GM23338 (cell line): ENCODE results near the gene HSPA12A. TPM values are rescaled to one million over a fixed set of nuclear protein-coding genes. Genes with fewer than 3 reads are reported as not detected.

Experiments used
- ATAC-seq: fragments of 200-7000 bp; cut with Tn5 transposase; 3 replicates; pipeline ENCODE4 v1.9.1; 2020
- DNase-seq: peaks from one replicate; pipeline ENCODE4 v3.0.0-alpha.2; 2015; ENCODE audit warnings: low spot score
- H2AFZ ChIP-seq: fragments of 200-600 bp; sonication (generic); 2 replicates; pipeline ENCODE4 v1.8.0; 2016; ENCODE audit warnings: antibody characterized with exemption, mild to moderate bottlenecking, moderate library complexity
- H3F3A ChIP-seq: fragments of 200-600 bp; sonication (generic); replicated peaks from 2 replicates; pipeline ENCODE4 v1.8.0; 2017; ENCODE audit warnings: antibody characterized with exemption, mixed run types, low read depth
- H3K27ac ChIP-seq: fragments of 200-600 bp; sonication (generic); 2 replicates; pipeline ENCODE4 v1.6.1; 2016; ENCODE audit warnings: low read depth
- H3K27me3 ChIP-seq: fragments of 200-600 bp; sonication (generic); 2 replicates; pipeline ENCODE4 v1.8.0; 2016; ENCODE audit warnings: mild to moderate bottlenecking, mixed run types, moderate library complexity; ENCODE audit not compliant: insufficient read depth
- H3K36me3 ChIP-seq: fragments of 200-600 bp; sonication (generic); 2 replicates; pipeline ENCODE4 v1.8.0; 2016; ENCODE audit warnings: mild to moderate bottlenecking; ENCODE audit not compliant: insufficient read depth
- H3K4me1 ChIP-seq: fragments of 200-600 bp; sonication (generic); 2 replicates; pipeline ENCODE4 v1.8.0; 2016; ENCODE audit warnings: mild to moderate bottlenecking, moderate library complexity; ENCODE audit not compliant: insufficient read depth
- H3K4me2 ChIP-seq: fragments of 200-600 bp; sonication (generic); 2 replicates; pipeline ENCODE4 v1.7.1; 2017; ENCODE audit warnings: mixed run types
- H3K4me3 ChIP-seq: fragments of 200-600 bp; sonication (generic); 2 replicates; pipeline ENCODE4 v1.6.1; 2016; ENCODE audit warnings: mixed run types
- H3K79me2 ChIP-seq: fragments of 200-600 bp; sonication (generic); replicated peaks from 2 replicates; pipeline ENCODE4 v1.8.0; 2017; ENCODE audit warnings: mild to moderate bottlenecking; ENCODE audit not compliant: insufficient read depth
- H3K9me2 ChIP-seq: fragments of 200-600 bp; sonication (generic); 2 replicates; pipeline ENCODE4 v1.8.0; 2017; ENCODE audit not compliant: insufficient read depth
- H4K20me1 ChIP-seq: fragments of 200-600 bp; sonication (generic); replicated peaks from 2 replicates; pipeline ENCODE4 v1.8.0; 2017; ENCODE audit warnings: mild to moderate bottlenecking; ENCODE audit not compliant: insufficient read depth
- H3K27ac Mint-ChIP-seq: 2 replicates; pipeline ENCODE4 v1.8.0; 2020; ENCODE audit warnings: inconsistent platforms, mild to moderate bottlenecking, moderate library complexity, mixed read lengths
- H3K27me3 Mint-ChIP-seq: 3 replicates; pipeline ENCODE4 v1.8.0; 2022; ENCODE audit warnings: low read depth, mild to moderate bottlenecking, moderate library complexity, mixed read lengths, inconsistent platforms; ENCODE audit not compliant: insufficient read depth, poor library complexity
- H3K36me3 Mint-ChIP-seq: 3 replicates; pipeline ENCODE4 v1.8.0; 2021; ENCODE audit warnings: low read depth, mild to moderate bottlenecking, inconsistent platforms, moderate library complexity, mixed read lengths
- H3K4me1 Mint-ChIP-seq: 3 replicates; pipeline ENCODE4 v1.8.0; 2020; ENCODE audit warnings: mild to moderate bottlenecking, inconsistent platforms, mixed read lengths
- H3K4me3 Mint-ChIP-seq: 3 replicates; pipeline ENCODE4 v1.8.0; 2021; ENCODE audit warnings: moderate library complexity, mild to moderate bottlenecking, inconsistent platforms, mixed read lengths
- H3K9me3 Mint-ChIP-seq: 3 replicates; pipeline ENCODE4 v1.8.0; 2020; ENCODE audit warnings: moderate library complexity, mild to moderate bottlenecking, inconsistent platforms, mixed read lengths
- CREB1 ChIP-seq: fragments of 250-450 bp; sonication (Bioruptor Pico); IDR thresholded peaks from 2 replicates; pipeline ENCODE4 v1.5.0; 2020; ENCODE audit warnings: low read depth, mild to moderate bottlenecking, moderate library complexity
- CTCF ChIP-seq, 2 experiments: fragments of 200-600 bp in 1 of 2; sonication (generic) in 1 of 2; conservative IDR thresholded peaks; 2 replicates each; pipeline versions ENCODE4 v1.5.1 to v1.6.1; 2016 to 2017; ENCODE audit warnings: antibody characterized with exemption in 2 of 2, low read depth in 2 of 2, mild to moderate bottlenecking in 2 of 2, moderate library complexity in 1 of 2
- ETS1 ChIP-seq: IDR thresholded peaks from 2 replicates; pipeline ENCODE4 v1.6.1; 2016; ENCODE audit warnings: antibody characterized with exemption
- EZH2 ChIP-seq: fragments of 200-600 bp; sonication (generic); IDR thresholded peaks from one replicate; pipeline ENCODE4 v1.8.0; 2017; ENCODE audit warnings: antibody characterized with exemption, mild to moderate bottlenecking, low read depth; ENCODE audit not compliant: unreplicated experiment
- EZH2phosphoT487 ChIP-seq: fragments of 200-600 bp; sonication (generic); IDR thresholded peaks from one replicate; pipeline ENCODE4 v1.8.1; 2018; ENCODE audit warnings: antibody characterized with exemption; ENCODE audit not compliant: unreplicated experiment
- JUNB ChIP-seq: IDR thresholded peaks from one replicate; pipeline ENCODE4 v1.6.1; 2016; ENCODE audit warnings: antibody characterized with exemption; ENCODE audit not compliant: unreplicated experiment
- NANOG ChIP-seq: IDR thresholded peaks from 2 replicates; pipeline ENCODE4 v1.6.1; 2016; ENCODE audit warnings: antibody characterized with exemption, borderline replicate concordance
- POLR2AphosphoS5 ChIP-seq: IDR thresholded peaks from 2 replicates; pipeline ENCODE4 v1.6.1; 2016; ENCODE audit warnings: antibody characterized with exemption, low read depth
- STAT1 ChIP-seq: IDR thresholded peaks from one replicate; pipeline ENCODE4 v1.6.1; 2016; ENCODE audit warnings: antibody characterized with exemption; ENCODE audit not compliant: unreplicated experiment
- ZNF114 ChIP-seq: fragments of 250-450 bp; sonication (Bioruptor Pico); IDR thresholded peaks from 2 replicates; pipeline ENCODE4 v1.5.0; 2020; ENCODE audit warnings: mild to moderate bottlenecking, moderate library complexity
- ZNF331 ChIP-seq: fragments of 250-450 bp; sonication (Bioruptor Pico); IDR thresholded peaks from 2 replicates; pipeline ENCODE4 v1.5.0; 2020; ENCODE audit warnings: low read depth, mild to moderate bottlenecking, moderate library complexity
- polyA plus RNA-seq: library from polyadenylated mRNA; unstranded; fragments of >200 nt; fragmentation: Nextera tagmentation; extraction: Ambion mirVana; gene quantifications from 2 replicates; pipeline ENCODE4 v1.2.1, GENCODE V29; 2016
- total RNA-seq: library from RNA; depleted of rRNA; stranded (reverse); fragments of >200 nt; shearing (Covaris generic); gene quantifications from 2 replicates; pipeline ENCODE4 v1.2.3, GENCODE V29; 2014
- TF ChIP-seq, protein P1 (sequence below): IDR thresholded peaks from one replicate; pipeline ENCODE4 v1.6.1; 2018; ENCODE audit warnings: antibody characterized with exemption; ENCODE audit not compliant: unreplicated experiment
- TF ChIP-seq, protein P2 (sequence below): fragments of 250-450 bp; sonication (Bioruptor Pico); IDR thresholded peaks from 2 replicates; pipeline ENCODE4 v1.5.0; 2020; ENCODE audit warnings: mild to moderate bottlenecking, moderate library complexity

HSPA12A gene
- total and polyA plus RNA-seq, 2 experiments from 2014 or later = 4.4 to 6.3 TPM

DNA sequence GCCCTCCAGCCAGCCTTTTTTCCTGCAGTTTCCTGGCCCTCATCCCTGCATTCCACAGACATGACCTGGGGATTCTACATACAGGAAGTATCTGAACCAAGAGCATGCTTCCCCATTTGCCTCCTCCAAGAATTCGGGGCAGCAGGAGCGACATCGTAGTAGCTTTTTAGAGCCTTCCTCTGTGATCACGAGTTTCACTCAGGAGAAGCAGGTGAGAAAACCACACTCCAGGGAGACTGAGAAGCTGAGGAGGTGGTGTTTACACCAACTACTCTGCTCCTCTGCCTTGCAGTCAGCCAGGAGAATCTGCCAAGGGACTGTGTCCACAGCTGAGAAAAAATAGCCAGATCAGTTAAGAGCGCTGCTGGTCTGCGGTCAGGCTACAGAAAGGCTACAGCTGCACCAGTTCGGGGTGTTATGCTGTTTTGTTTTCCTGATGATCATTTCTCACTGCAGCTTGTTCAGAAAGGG lies 54.1 kb downstream of the HSPA12A start:
- no peak overlapping the region for H3K4me3 ChIP-seq
- peaks cover 4% of the 10 kb centered on the region; the same call in 1 of the 3 replicates for H3K9me3 Mint-ChIP-seq
- TF ChIP-seq, protein P1, sequence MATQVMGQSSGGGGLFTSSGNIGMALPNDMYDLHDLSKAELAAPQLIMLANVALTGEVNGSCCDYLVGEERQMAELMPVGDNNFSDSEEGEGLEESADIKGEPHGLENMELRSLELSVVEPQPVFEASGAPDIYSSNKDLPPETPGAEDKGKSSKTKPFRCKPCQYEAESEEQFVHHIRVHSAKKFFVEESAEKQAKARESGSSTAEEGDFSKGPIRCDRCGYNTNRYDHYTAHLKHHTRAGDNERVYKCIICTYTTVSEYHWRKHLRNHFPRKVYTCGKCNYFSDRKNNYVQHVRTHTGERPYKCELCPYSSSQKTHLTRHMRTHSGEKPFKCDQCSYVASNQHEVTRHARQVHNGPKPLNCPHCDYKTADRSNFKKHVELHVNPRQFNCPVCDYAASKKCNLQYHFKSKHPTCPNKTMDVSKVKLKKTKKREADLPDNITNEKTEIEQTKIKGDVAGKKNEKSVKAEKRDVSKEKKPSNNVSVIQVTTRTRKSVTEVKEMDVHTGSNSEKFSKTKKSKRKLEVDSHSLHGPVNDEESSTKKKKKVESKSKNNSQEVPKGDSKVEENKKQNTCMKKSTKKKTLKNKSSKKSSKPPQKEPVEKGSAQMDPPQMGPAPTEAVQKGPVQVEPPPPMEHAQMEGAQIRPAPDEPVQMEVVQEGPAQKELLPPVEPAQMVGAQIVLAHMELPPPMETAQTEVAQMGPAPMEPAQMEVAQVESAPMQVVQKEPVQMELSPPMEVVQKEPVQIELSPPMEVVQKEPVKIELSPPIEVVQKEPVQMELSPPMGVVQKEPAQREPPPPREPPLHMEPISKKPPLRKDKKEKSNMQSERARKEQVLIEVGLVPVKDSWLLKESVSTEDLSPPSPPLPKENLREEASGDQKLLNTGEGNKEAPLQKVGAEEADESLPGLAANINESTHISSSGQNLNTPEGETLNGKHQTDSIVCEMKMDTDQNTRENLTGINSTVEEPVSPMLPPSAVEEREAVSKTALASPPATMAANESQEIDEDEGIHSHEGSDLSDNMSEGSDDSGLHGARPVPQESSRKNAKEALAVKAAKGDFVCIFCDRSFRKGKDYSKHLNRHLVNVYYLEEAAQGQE = no peak
- no peak for TF ChIP-seq ZNF114 (CRISPR knock-in tag)
- TF ChIP-seq EZH2phosphoT487 = no peak
- TF ChIP-seq EZH2 = no peak
- TF ChIP-seq NANOG = no peak
- TF ChIP-seq JUNB = no peak
- TF ChIP-seq POLR2AphosphoS5 = no peak
- no peak for TF ChIP-seq CTCF (conservative IDR thresholded peaks at IDR 0.05; ENCODE audit: low read depth in 2 of 2)
- no peak for TF ChIP-seq ETS1
- TF ChIP-seq, protein P2, sequence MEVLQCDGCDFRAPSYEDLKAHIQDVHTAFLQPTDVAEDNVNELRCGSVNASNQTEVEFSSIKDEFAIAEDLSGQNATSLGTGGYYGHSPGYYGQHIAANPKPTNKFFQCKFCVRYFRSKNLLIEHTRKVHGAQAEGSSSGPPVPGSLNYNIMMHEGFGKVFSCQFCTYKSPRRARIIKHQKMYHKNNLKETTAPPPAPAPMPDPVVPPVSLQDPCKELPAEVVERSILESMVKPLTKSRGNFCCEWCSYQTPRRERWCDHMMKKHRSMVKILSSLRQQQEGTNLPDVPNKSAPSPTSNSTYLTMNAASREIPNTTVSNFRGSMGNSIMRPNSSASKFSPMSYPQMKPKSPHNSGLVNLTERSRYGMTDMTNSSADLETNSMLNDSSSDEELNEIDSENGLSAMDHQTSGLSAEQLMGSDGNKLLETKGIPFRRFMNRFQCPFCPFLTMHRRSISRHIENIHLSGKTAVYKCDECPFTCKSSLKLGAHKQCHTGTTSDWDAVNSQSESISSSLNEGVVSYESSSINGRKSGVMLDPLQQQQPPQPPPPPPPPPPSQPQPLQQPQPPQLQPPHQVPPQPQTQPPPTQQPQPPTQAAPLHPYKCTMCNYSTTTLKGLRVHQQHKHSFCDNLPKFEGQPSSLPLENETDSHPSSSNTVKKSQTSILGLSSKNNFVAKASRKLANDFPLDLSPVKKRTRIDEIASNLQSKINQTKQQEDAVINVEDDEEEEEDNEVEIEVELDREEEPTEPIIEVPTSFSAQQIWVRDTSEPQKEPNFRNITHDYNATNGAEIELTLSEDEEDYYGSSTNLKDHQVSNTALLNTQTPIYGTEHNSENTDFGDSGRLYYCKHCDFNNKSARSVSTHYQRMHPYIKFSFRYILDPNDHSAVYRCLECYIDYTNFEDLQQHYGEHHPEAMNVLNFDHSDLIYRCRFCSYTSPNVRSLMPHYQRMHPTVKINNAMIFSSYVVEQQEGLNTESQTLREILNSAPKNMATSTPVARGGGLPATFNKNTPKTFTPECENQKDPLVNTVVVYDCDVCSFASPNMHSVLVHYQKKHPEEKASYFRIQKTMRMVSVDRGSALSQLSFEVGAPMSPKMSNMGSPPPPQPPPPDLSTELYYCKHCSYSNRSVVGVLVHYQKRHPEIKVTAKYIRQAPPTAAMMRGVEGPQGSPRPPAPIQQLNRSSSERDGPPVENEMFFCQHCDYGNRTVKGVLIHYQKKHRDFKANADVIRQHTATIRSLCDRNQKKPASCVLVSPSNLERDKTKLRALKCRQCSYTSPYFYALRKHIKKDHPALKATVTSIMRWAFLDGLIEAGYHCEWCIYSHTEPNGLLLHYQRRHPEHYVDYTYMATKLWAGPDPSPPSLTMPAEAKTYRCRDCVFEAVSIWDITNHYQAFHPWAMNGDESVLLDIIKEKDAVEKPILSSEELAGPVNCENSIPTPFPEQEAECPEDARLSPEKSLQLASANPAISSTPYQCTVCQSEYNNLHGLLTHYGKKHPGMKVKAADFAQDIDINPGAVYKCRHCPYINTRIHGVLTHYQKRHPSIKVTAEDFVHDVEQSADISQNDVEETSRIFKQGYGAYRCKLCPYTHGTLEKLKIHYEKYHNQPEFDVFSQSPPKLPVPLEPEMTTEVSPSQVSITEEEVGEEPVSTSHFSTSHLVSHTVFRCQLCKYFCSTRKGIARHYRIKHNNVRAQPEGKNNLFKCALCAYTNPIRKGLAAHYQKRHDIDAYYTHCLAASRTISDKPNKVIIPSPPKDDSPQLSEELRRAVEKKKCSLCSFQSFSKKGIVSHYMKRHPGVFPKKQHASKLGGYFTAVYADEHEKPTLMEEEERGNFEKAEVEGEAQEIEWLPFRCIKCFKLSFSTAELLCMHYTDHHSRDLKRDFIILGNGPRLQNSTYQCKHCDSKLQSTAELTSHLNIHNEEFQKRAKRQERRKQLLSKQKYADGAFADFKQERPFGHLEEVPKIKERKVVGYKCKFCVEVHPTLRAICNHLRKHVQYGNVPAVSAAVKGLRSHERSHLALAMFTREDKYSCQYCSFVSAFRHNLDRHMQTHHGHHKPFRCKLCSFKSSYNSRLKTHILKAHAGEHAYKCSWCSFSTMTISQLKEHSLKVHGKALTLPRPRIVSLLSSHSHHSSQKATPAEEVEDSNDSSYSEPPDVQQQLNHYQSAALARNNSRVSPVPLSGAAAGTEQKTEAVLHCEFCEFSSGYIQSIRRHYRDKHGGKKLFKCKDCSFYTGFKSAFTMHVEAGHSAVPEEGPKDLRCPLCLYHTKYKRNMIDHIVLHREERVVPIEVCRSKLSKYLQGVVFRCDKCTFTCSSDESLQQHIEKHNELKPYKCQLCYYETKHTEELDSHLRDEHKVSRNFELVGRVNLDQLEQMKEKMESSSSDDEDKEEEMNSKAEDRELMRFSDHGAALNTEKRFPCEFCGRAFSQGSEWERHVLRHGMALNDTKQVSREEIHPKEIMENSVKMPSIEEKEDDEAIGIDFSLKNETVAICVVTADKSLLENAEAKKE = no peak
- TF ChIP-seq CREB1 (CRISPR knock-in tag) = no peak
- no peak for TF ChIP-seq ZNF331 (CRISPR knock-in tag)
- no peak for TF ChIP-seq STAT1
- no peaks in the 10 kb centered on the region for H3K27me3 ChIP-seq
- no peaks in the 10 kb centered on the region for H3F3A ChIP-seq
- no peak overlapping the region for H3K4me3 Mint-ChIP-seq
- peaks cover 6% of the 10 kb centered on the region for H3K27me3 Mint-ChIP-seq
- H3K4me2 ChIP-seq = no peak overlapping the region
- H3K4me1 ChIP-seq = peaks cover 16% of the 10 kb centered on the region
- peak; percentile 25 for DNase-seq
- ATAC-seq = no peak
- peaks cover 4% of the 10 kb centered on the region; the same call in 2 of the 3 replicates for H3K36me3 Mint-ChIP-seq
- no peak overlapping the region for H2AFZ ChIP-seq
- H3K36me3 ChIP-seq = no peaks in the 10 kb centered on the region
- H3K27ac ChIP-seq = no peak overlapping the region
- no peaks in the 10 kb centered on the region for H4K20me1 ChIP-seq
- no peaks in the 10 kb centered on the region for H3K79me2 ChIP-seq
- H3K9me2 ChIP-seq = no peaks in the 10 kb centered on the region
- peaks cover 38% of the 10 kb centered on the region for H3K4me1 Mint-ChIP-seq
- peak overlapping the region; percentile 53; the same call in 1 of the 2 replicates for H3K27ac Mint-ChIP-seq
